Measurements from ENCODE around the gene PBX4.

The PBX4 gene

DNA sequence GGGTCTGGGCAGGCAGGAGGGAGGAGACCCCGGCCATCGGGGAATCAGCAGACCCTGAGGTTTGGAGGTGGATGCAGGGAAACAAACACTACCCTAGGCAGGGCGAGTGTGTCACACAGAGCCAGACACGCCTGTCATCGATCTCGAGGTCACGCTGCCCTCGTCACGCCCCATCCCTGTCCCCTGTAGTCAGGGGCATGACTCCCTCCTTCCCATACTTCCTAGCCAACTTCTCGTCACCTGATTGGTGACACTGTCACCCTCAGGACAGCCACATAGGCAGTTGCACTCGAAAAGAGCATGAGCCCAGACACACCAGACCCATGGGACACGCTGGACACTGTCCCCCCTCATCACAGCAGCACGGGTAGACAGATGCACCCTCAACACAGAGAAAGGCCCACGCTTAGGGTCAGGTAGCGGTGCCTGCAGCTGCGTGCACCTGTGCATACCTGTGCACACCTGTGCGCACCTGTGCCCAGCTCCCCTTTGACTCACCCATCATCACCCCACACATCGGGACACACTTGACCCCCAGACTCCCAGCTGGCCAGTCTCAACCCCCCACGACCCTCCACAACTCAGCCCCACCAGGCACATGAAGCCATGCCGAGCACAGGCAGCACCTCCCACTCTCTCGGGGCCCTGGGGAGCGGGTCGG is 68.6 kb downstream of the PBX4 start:
- Histone ChIP-seq H3K27me3 (no peaks in the 10 kb centered on the region), H3K4me1 (ENCODE audit: control insufficient read depth in 1 of 2, insufficient read depth in 1 of 2, low read depth in 1 of 2, low read length in 1 of 2) (no peaks in the 10 kb centered on the region), H3K9me3 (no peaks in the 10 kb centered on the region), H3K4me3 (ENCODE audit: low read depth in 1 of 2, low read length in 1 of 2) (no peak overlapping the region), H3K27ac (no peak overlapping the region), H3K36me3 (no peaks in the 10 kb centered on the region)
- TF ChIP-seq, protein P1, sequence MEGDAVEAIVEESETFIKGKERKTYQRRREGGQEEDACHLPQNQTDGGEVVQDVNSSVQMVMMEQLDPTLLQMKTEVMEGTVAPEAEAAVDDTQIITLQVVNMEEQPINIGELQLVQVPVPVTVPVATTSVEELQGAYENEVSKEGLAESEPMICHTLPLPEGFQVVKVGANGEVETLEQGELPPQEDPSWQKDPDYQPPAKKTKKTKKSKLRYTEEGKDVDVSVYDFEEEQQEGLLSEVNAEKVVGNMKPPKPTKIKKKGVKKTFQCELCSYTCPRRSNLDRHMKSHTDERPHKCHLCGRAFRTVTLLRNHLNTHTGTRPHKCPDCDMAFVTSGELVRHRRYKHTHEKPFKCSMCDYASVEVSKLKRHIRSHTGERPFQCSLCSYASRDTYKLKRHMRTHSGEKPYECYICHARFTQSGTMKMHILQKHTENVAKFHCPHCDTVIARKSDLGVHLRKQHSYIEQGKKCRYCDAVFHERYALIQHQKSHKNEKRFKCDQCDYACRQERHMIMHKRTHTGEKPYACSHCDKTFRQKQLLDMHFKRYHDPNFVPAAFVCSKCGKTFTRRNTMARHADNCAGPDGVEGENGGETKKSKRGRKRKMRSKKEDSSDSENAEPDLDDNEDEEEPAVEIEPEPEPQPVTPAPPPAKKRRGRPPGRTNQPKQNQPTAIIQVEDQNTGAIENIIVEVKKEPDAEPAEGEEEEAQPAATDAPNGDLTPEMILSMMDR (IDR thresholded peaks at IDR 0.05) = no peak

DNA sequence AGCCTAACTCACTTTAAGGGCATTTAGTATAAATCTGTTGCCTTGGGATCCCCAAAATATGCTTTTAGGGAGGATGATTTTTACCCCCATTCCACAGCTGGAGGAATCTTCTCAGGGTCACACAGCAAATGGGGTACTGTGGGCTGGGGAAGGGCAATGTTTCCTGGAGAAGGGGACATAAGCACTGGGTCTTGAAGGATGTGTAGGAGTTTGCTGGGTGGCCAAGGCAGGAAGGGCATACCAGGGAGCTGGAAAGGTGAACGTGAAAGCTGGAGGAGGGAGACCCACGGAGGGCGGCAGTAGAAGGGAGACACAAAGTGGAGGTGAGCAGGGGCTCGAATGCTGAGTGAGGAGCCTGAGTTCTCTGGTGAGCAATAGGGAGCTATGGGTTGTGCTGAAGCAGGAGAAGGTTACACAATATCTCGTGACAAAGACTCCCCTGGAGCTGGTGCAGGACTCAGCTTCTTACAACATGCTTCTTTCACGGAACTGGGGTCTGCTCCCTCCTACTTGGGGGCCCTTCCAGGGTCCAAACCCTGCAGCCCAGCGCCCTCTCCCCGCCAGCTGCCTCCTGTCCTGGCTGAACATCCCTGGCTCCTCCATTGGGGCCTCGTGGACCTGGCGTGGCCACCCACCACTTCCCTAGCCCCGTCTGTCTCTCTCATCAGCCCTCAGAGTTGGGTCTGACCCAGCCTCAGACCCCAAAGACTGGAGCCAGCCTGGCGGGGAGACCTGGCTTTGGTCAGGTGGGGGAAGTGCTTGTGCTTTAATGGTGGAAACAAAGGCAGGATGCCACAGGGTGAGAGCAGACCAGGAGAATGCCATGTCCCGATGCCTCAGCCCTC is 69.3 kb downstream of the PBX4 start:
- no peak overlapping the region for H3K4me3 ChIP-seq (ENCODE audit: low read depth in 1 of 2, low read length in 1 of 2)
- no peaks in the 10 kb centered on the region for H3K36me3 ChIP-seq
- H3K9me3 ChIP-seq = no peaks in the 10 kb centered on the region
- H3K4me1 ChIP-seq (ENCODE audit: control insufficient read depth in 1 of 2, insufficient read depth in 1 of 2, low read depth in 1 of 2, low read length in 1 of 2) = no peaks in the 10 kb centered on the region
- no peaks in the 10 kb centered on the region for H3K27me3 ChIP-seq
- TF ChIP-seq, protein P1 (IDR thresholded peaks at IDR 0.05) = no peak
- H3K27ac ChIP-seq = no peak overlapping the region

DNA sequence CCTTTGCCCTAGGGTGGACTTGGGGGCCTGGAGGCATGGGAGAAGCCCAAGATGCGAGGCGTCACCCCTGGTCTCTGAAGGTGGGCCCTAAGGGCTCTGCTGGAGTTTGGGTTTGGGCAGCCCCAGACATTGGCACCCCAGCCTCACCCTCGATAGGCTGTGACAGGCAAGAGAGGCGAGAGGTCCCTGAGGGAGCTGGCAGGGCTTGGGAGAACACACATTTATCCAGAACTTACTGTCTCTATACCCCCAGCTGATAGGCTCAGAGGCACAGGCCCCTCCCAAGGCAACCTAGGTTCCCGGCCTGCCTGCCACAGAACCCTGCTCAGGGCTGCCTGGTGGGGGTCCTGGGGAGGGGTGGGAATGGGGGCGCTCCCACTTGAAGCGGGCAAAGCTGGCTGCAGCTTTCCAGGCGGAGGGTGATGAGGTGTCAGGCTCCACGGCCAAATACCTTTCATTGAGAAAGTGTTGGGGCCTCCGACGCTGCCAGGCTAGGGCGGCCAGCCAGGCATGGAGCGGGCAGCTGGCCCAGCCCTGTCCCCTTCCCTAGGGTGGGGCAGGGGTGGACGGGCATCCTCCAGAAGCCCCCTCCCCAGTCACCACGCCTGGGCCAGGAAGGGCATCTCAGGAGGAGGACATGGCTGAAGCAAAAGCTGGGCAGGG is 70.7 kb downstream of the PBX4 start:
- Histone ChIP-seq H3K9me3 (no peaks in the 10 kb centered on the region), H3K4me3 (ENCODE audit: low read depth in 1 of 2, low read length in 1 of 2) (no peak overlapping the region), H3K4me1 (ENCODE audit: control insufficient read depth in 1 of 2, insufficient read depth in 1 of 2, low read depth in 1 of 2, low read length in 1 of 2) (peaks cover 5% of the 10 kb centered on the region in 2 experiments), H3K36me3 (no peaks in the 10 kb centered on the region), H3K27ac (no peak overlapping the region), H3K27me3 (no peaks in the 10 kb centered on the region)
- TF ChIP-seq, protein P1 (IDR thresholded peaks at IDR 0.05) = no peak

DNA sequence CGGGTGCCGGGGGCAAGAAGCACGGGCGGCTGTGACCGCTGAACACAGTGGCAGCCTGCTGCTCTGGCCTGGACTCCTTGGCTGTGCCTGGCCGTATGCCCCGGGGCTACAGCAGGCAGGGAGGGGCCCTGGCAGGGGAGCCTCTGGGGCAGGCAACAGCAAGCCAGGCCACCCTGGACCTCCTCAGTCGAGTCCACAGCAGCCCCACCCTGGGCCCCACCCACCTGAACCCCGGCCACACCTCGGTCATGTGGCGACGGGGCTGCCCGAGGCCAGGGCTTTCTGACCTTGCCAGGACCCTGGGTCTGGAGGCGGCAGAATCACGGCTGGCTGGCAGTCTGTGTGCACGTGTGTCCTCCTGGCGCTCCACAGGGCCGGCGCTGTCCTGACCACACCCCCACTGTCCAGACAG is 71.7 kb downstream of the PBX4 start:
- no peaks in the 10 kb centered on the region for H3K9me3 ChIP-seq
- no peaks in the 10 kb centered on the region for H3K36me3 ChIP-seq
- H3K27me3 ChIP-seq = no peaks in the 10 kb centered on the region
- H3K4me1 ChIP-seq (ENCODE audit: control insufficient read depth in 1 of 2, insufficient read depth in 1 of 2, low read depth in 1 of 2, low read length in 1 of 2) = peaks cover 15 to 16% of the 10 kb centered on the region in 2 experiments
- no peak overlapping the region for H3K4me3 ChIP-seq (ENCODE audit: low read depth in 1 of 2, low read length in 1 of 2)
- TF ChIP-seq, protein P1 (IDR thresholded peaks at IDR 0.05) = no peak
- no peak overlapping the region for H3K27ac ChIP-seq

DNA sequence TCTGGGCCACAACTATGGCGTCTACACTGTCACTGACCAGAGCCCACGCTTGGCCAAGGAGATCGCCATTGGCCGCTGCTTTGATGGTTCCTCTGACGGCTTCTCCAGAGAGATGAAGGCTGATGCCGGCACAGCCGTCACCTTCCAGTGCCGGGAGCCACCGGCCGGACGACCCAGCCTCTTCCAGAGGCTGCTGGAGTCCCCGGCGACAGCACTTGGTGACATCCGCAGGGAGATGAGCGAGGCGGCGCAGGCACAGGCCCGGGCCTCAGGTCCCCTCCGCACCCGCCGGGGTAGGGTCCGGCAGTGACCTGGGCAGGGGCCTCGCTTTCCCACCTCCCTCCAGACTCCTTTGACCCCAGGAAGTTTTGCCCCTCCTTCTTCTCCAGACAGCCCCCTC is 72.8 kb downstream of the PBX4 start:
- Histone ChIP-seq H3K9me3 (no peaks in the 10 kb centered on the region), H3K4me3 (ENCODE audit: low read depth in 1 of 2, low read length in 1 of 2) (no peak overlapping the region), H3K36me3 (no peaks in the 10 kb centered on the region), H3K27me3 (peaks cover 6% of the 10 kb centered on the region), H3K4me1 (ENCODE audit: control insufficient read depth in 1 of 2, insufficient read depth in 1 of 2, low read depth in 1 of 2, low read length in 1 of 2) (peaks cover 26% of the 10 kb centered on the region in 2 experiments), H3K27ac (no peak overlapping the region)
- TF ChIP-seq, protein P1 (IDR thresholded peaks at IDR 0.05) = no peak

Measured in neutrophil (primary cell).